Measurements from ENCODE around the gene MAD2L1.
"Not testable (repeated sequence)": the region's sequence is repeated elsewhere in the genome, so short reads cannot be mapped to it uniquely, and the experiment has no call there.

The MAD2L1 gene

DNA sequence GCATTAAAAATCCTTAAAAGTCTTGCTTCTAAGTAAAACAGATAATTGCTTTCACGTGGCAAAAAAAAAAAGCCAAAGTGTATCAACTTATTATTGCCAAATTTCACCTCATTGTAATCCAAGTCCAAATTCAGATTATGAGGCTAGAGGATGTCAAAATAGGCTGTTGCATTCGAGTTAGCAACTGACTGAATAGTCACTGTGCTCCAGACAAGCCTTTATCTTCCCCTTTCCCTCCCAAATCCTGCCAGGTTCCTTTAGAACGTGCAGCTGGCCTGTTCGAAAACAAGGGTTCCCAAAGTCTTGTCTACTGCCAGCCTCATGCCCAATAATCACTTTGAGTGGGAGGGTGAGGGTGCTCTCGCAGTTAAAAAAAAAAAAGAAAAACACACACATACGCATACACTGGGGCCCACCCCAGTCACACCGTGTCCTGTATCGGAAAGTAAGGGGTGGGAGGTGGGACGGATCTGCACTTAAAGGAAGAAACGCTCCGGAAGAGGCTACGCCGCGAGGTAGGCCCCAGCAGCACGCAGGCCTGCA is 603 bp downstream of the MAD2L1 start (continued):
- TF ChIP-seq ZNF600 (tag by site-specific recombination; IDR thresholded peaks at IDR 0.05): peak; percentile 56; the same call in 1 of the 2 replicates

DNA sequence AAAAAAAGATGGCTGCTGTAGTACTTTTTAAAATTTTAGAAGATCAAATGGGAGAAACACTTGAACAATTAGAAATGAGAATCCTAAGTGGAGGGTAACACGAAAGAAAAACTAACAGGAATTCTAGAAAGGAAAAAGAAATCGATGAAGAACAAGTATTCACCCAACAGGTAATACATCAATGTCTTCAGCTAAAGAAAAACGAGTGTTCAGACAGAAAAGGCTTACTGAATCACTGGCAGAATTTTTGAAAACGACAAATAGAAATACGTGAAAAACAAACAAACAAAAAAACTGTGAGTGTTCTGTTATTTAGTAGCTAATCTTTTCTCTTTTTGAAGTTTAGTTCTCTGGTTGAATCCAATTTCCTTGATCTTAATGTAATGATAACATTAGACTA is 1.8 kb downstream of the MAD2L1 start:
- ChIA-PET CTCF (interaction anchor here (0.6 kb wide), 1 partner anchor 919 kb away, joined by 3 read pairs; no protein-coding TSS in a partner anchor), POLR2A (no interaction called here)
- no peak for TF ChIP-seq ZBTB1 (tag by site-specific recombination; IDR thresholded peaks at IDR 0.05)
- TF ChIP-seq, protein P1, sequence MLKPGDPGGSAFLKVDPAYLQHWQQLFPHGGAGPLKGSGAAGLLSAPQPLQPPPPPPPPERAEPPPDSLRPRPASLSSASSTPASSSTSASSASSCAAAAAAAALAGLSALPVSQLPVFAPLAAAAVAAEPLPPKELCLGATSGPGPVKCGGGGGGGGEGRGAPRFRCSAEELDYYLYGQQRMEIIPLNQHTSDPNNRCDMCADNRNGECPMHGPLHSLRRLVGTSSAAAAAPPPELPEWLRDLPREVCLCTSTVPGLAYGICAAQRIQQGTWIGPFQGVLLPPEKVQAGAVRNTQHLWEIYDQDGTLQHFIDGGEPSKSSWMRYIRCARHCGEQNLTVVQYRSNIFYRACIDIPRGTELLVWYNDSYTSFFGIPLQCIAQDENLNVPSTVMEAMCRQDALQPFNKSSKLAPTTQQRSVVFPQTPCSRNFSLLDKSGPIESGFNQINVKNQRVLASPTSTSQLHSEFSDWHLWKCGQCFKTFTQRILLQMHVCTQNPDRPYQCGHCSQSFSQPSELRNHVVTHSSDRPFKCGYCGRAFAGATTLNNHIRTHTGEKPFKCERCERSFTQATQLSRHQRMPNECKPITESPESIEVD (tag by site-specific recombination; IDR thresholded peaks at IDR 0.05): peak; percentile 51; the same call in 1 of the 2 replicates
- Histone ChIP-seq H3K4me3 (ENCODE audit: low read depth, low read length) (peak overlapping the region; percentile 86), H3K27ac (ENCODE audit: extremely low read depth, low read depth, low read length) (no peak overlapping the region), H3K9me3 (ENCODE audit: control insufficient read depth, insufficient read depth, low read depth, low read length) (no peaks in the 10 kb centered on the region), H3K4me1 (ENCODE audit: control insufficient read depth, insufficient read depth, low read length) (no peaks in the 10 kb centered on the region; the same call in 1 of the 2 replicates), H3K36me3 (ENCODE audit: control insufficient read depth in 2 of 2, insufficient read depth in 1 of 2, low read length in 2 of 2) (peaks cover under 1 to 53% of the 10 kb centered on the region in 2 experiments; a peak in 2 of 3 replicates)

- H3K4me1 ChIP-seq (ENCODE audit: control insufficient read depth, insufficient read depth, low read length); H3K9me3 ChIP-seq (ENCODE audit: control insufficient read depth, insufficient read depth, low read depth, low read length); H3K27ac ChIP-seq (ENCODE audit: extremely low read depth, low read depth, low read length); H3K4me3 ChIP-seq (ENCODE audit: low read depth, low read length); POLR2A ChIA-PET; CTCF ChIA-PET: not testable (repeated sequence)
- H3K36me3 ChIP-seq (ENCODE audit: control insufficient read depth in 2 of 2, insufficient read depth in 1 of 2, low read length in 2 of 2): peaks cover 7 to 64% of the 10 kb centered on the region in 2 experiments
- TF ChIP-seq ZFHX2 (tag by site-specific recombination; conservative IDR thresholded peaks at IDR 0.05) (0 out of 2 replicates have a peak, but pooled peaks have one; percentile 11), FEZF1 (tag by site-specific recombination; IDR thresholded peaks at IDR 0.05) (peak; percentile 13; the same call in 1 of the 2 replicates)
Measured at GRCh38 chr4:120063711-120064110, 2.9 kb downstream of the MAD2L1 start.

- Histone ChIP-seq H3K36me3 (ENCODE audit: control insufficient read depth in 2 of 2, insufficient read depth in 1 of 2, low read length in 2 of 2) (peaks cover 7 to 71% of the 10 kb centered on the region in 2 experiments), H3K27ac (ENCODE audit: extremely low read depth, low read depth, low read length) (no peak overlapping the region), H3K4me3 (ENCODE audit: low read depth, low read length) (no peak overlapping the region), H3K4me1 (ENCODE audit: control insufficient read depth, insufficient read depth, low read length) (no peaks in the 10 kb centered on the region), H3K9me3 (ENCODE audit: control insufficient read depth, insufficient read depth, low read depth, low read length) (no peaks in the 10 kb centered on the region)
- POLR2A ChIA-PET: no interaction called here
- TF ChIP-seq ZNF658 (tag by site-specific recombination; IDR thresholded peaks at IDR 0.05) (no peak), ZNF561 (tag by site-specific recombination; IDR thresholded peaks at IDR 0.05; ENCODE audit: borderline replicate concordance) (no peak), RBAK (tag by site-specific recombination; IDR thresholded peaks at IDR 0.05) (no peak), ZNF645 (tag by site-specific recombination; IDR thresholded peaks at IDR 0.05) (no peak), ZNF610 (tag by site-specific recombination; IDR thresholded peaks at IDR 0.05; ENCODE audit: borderline replicate concordance) (no peak), ZNF48 (tag by site-specific recombination; IDR thresholded peaks at IDR 0.05) (no peak), PRDM2 (tag by site-specific recombination; IDR thresholded peaks at IDR 0.05; ENCODE audit: borderline replicate concordance) (no peak)
- TF ChIP-seq, protein P2, sequence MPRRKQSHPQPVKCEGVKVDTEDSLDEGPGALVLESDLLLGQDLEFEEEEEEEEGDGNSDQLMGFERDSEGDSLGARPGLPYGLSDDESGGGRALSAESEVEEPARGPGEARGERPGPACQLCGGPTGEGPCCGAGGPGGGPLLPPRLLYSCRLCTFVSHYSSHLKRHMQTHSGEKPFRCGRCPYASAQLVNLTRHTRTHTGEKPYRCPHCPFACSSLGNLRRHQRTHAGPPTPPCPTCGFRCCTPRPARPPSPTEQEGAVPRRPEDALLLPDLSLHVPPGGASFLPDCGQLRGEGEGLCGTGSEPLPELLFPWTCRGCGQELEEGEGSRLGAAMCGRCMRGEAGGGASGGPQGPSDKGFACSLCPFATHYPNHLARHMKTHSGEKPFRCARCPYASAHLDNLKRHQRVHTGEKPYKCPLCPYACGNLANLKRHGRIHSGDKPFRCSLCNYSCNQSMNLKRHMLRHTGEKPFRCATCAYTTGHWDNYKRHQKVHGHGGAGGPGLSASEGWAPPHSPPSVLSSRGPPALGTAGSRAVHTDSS (tag by site-specific recombination; IDR thresholded peaks at IDR 0.05): no peak
- TF ChIP-seq, protein P3, sequence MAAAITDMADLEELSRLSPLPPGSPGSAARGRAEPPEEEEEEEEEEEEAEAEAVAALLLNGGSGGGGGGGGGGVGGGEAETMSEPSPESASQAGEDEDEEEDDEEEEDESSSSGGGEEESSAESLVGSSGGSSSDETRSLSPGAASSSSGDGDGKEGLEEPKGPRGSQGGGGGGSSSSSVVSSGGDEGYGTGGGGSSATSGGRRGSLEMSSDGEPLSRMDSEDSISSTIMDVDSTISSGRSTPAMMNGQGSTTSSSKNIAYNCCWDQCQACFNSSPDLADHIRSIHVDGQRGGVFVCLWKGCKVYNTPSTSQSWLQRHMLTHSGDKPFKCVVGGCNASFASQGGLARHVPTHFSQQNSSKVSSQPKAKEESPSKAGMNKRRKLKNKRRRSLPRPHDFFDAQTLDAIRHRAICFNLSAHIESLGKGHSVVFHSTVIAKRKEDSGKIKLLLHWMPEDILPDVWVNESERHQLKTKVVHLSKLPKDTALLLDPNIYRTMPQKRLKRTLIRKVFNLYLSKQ (tag by site-specific recombination; IDR thresholded peaks at IDR 0.05; ENCODE audit: borderline replicate concordance): no peak
- CTCF ChIA-PET: interaction anchor here (0.5 kb wide), 1 partner anchor 719 kb away, joined by 3 read pairs; no protein-coding TSS in a partner anchor
Measured at GRCh38 chr4:120062663-120063195, 3.9 kb downstream of the MAD2L1 start.
